Neural cell (in vitro differentiated cells): Measurements from ENCODE around the gene HSD17B14.

ENCODE experiments used
- CTCF ChIP-seq: fragments of 450-650 bp; IDR thresholded peaks from 2 replicates; pipeline ENCODE4 v1.5.1; 2014; ENCODE audit warnings: antibody characterized with exemption, mild to moderate bottlenecking, moderate library complexity; ENCODE audit not compliant: poor library complexity, severe bottlenecking
- EZH2 ChIP-seq: fragments of 200-600, 300-800 bp; shearing (Covaris generic), sonication (generic); IDR thresholded peaks from 2 replicates; pipeline ENCODE4 v1.6.1; 2014; ENCODE audit warnings: antibody characterized with exemption, low read length, borderline replicate concordance, mild to moderate bottlenecking; ENCODE audit not compliant: insufficient read depth, poor library complexity, severe bottlenecking
- MXI1 ChIP-seq: fragments of 450-650 bp; conservative IDR thresholded peaks from 2 replicates; pipeline ENCODE4 v1.6.1; 2014; ENCODE audit warnings: antibody characterized with exemption, mild to moderate bottlenecking; ENCODE audit not compliant: poor library complexity, severe bottlenecking
- POLR2AphosphoS5 ChIP-seq: IDR thresholded peaks from 2 replicates; pipeline ENCODE4 v1.6.1; 2012
- REST ChIP-seq: IDR thresholded peaks from 2 replicates; pipeline ENCODE4 v1.6.1; 2012; ENCODE audit warnings: borderline replicate concordance
- SMC3 ChIP-seq: fragments of 450-650 bp; conservative IDR thresholded peaks from 2 replicates; pipeline ENCODE4 v1.6.1; 2014; ENCODE audit warnings: antibody characterized with exemption, mild to moderate bottlenecking, moderate library complexity; ENCODE audit not compliant: poor library complexity
- TAF1 ChIP-seq: IDR thresholded peaks from 2 replicates; pipeline ENCODE4 v1.6.1; 2012; ENCODE audit warnings: low read depth

GRCh38 chr19:48866692-48867091 is 30.4 kb upstream of the HSD17B14 start:
- TF ChIP-seq CTCF (no peak), POLR2AphosphoS5 (no peak), SMC3 (no peak), REST (no peak), TAF1 (no peak), MXI1 (no peak), EZH2 (no peak)
